EH (cell line): ENCODE data around the gene DIS3L2.

Source experiments
- DNase-seq: peaks from one replicate; pipeline ENCODE4 v3.0.0-alpha.2; 2015; ENCODE audit warnings: low read depth

The DIS3L2 gene, protein sequence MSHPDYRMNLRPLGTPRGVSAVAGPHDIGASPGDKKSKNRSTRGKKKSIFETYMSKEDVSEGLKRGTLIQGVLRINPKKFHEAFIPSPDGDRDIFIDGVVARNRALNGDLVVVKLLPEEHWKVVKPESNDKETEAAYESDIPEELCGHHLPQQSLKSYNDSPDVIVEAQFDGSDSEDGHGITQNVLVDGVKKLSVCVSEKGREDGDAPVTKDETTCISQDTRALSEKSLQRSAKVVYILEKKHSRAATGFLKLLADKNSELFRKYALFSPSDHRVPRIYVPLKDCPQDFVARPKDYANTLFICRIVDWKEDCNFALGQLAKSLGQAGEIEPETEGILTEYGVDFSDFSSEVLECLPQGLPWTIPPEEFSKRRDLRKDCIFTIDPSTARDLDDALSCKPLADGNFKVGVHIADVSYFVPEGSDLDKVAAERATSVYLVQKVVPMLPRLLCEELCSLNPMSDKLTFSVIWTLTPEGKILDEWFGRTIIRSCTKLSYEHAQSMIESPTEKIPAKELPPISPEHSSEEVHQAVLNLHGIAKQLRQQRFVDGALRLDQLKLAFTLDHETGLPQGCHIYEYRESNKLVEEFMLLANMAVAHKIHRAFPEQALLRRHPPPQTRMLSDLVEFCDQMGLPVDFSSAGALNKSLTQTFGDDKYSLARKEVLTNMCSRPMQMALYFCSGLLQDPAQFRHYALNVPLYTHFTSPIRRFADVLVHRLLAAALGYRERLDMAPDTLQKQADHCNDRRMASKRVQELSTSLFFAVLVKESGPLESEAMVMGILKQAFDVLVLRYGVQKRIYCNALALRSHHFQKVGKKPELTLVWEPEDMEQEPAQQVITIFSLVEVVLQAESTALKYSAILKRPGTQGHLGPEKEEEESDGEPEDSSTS

DNA sequence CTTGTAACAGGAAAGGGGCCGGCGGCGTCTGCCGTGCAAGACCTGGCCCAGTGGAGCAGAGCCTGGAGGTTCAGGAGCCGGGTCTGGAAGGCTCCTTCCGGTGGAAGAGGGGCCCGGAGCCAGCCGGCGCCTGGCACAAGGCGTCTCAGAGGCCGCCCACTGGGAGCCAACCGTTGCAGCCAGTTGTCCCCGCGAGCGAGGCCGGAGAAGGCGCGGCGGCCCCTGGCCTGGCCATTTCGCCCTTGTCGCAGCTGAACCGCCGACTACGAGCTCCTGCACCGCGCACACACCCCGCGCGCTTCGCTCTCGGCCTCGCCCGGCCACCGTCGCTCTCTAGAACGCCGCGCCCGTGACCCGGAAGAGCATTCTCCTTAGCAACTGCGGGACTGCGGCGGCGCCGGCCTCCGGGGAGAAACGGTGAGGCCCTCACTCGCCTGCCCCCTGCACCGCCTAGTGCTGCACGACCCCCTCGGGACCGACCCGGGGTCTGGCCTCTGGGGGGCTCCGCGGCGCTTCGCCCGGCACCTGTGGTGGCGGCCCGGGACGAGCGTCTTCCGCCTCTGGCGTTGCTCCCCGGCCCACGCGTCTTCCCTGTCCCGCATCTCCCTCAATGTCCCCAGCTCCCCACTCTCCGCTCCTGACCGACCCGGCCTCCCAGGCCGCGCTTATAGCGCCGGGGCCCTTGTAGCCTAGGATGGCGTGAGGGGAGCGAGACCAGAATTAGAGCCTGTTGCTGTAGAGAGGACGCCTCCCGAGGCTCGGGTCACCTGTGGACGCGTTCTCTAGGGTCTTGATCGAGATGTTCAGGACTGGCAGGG lies at the start of gene DIS3L2:
TSS of gene DIS3L2 (plus strand) at position 365 of the 818 bp plus-strand sequence. CDS start 53,215 bp downstream, outside the sequence.
- DNase-seq = peak; percentile 80

DNA sequence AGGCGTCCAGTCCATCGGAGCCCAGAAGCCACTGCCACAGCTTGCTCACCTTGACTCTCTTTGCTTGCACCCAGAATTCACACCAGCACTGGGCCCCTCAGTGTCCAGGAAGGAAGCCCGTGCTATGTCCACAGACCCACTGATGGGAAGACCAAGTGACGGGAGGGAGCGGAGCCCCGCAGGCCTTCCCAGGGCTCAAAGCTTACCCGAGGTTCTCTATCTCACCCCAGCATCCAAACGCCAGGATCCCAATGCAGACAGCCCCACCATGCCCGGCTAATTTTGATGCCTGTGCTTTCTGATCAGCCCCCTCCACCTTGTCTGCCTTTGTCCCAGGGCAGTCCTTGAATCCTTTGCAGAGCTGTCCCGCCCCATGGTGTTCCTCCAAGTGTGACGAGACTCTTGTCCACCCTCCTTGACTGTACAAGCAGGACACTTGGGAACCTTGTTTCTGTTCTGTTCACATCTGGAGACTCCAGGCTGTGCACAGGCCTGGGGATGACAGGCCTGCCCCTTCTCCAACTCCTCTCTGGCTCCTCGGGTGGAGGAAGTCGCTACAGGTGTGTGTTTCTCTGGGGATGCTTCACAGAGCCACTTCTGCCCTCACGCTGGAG lies 47.3 kb upstream of the DIS3L2 start:
- no peak for DNase-seq

DNA sequence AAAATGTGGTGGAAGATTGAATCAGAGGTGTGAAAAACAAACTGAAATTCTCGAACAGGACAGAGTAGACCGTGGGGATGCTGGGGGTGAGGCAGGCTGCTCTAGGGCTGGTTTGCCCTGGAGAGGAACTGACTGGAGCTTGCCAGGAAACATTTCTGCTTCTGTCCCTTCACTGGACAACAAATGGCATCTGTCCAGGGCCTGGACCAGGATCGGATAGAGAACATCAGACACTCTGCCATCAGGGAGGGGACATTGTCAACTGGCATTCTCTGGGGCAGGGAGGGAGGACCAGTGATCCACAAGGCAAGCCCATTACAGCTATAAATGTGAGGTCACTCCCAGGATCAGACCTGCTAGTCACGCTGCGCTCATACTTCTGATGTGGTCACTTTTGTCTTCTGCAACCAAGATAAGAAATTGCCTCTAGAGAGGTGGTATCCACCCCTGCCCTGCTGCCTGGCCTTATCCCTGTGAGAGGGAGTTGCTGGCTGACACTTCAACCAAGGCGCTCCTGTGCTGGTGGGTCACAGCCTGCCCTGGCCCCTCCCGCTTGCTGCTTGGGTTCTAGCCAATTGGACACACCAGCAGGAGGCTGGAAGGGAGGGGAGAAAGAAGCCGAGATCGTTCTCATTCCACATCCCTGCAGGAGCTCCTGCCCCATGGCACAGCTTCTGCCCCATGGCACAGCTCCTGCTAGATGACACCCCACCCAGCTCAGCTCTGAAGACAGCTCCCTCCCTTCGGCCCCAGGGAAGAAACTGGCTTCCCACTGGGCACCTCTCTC lies 44.0 kb upstream of the DIS3L2 start:
- no peak for DNase-seq

DNA sequence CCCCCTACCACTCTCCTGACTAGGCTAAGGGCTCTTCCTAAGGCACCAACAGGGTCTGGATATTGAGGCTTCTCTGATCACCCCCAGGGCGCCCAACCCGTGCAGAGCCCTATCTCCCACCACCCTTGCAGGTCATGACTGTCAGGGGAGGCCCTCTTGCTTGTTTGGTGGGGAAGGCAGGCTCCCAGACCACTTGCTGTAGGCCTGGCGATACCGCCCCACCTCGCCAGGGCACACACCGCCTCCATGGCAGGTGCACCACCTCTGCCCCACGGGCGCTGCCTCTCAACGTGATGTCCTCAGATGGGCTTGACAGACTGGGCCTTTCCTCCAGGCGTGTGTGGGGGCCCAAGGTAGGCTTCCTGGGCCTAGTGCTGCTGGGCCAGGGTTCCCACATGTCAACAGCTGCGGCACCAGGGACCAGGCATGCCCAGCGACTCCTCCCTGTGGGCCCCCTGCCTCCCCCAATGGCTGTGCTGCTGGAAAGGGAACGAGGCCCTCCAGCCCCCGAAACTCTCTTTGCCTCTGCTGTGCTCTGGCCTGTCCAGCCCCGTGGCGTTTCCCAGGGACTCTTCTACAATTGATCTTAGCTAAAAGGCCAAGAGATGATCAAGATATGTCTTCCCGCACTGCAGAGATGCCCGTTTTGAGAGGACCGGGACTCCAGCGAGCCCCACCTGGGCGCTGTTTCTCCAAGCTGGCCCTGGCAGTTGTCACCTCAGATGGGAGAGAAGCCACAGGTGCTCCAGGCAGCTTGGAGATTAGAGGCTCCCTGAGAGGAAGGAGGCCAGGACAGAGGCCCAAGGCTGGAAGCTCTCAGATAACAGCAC lies 42.8 kb upstream of the DIS3L2 start:
- no peak for DNase-seq

- no peak for DNase-seq
Measured at GRCh38 chr2:231919341-231920035, 42.0 kb upstream of the DIS3L2 start.

GRCh38 chr2:231920366-231920765 lies 41.1 kb upstream of the DIS3L2 start:
- DNase-seq = no peak

GRCh38 chr2:231920795-231921194 lies 40.7 kb upstream of the DIS3L2 start:
- no peak for DNase-seq

GRCh38 chr2:231922311-231923009 lies 39.1 kb upstream of the DIS3L2 start:
- DNase-seq = no peak

DNA sequence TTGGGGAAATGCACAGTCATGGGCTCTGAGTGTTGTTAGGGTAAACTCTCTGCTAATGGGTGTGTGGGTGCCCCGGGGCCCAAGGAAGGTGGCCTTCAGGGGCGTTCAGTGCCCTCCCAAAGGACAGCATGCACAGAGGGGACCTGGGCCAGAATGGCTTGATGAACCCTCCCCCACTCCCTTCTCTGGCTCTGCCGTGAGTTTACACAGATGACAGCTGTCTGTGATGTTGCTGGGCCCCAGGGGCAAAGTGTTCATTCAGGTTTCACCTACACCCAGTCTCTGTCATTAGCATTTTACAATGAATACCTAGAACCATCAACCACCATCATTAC lies 38.5 kb upstream of the DIS3L2 start:
- no peak for DNase-seq

DNA sequence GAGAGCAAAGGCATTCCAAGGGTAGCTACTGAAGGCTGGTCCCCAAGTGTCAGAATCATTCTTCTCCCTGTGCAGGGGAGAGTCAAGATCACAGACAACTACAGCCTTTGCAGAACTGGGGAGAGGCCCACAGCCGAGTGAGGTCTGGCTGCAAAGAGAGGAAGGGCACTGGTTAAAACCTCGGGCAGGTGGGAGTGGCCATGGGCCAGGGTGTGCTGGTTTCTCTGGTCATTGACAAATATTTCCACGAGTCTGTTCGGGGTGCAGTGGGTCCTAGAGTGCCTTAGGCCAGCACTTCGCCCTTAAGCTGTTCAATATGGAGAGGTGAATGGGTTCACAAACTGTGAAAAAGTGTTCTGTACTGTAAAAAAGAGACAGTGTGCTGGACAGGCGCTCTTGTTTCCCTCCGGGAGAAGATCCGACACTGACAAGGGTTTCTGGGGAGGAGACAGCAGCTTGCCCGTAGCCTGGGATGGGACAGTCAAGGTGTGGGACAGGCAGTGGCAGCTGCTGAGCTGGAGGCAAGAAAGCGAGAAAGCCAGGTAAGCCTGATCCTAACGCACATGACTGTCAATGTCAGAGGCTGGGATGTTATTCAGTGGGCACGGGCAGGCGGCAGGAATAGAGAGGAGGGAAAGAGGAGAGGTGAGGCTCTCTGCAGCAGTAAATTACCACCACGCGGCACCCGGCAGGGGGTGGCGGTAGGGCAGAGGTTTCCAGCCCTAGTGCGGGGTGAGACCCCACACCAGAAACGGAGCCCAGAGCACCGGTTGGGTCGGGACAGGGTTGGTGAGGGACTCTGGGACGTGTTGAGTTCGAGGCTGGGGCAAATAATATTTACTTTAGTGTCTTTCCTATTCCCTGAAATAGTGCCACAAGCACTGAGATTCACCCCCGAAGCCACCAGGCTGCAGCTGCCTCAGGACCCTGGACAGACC lies 37.3 kb upstream of the DIS3L2 start:
- DNase-seq = no peak

- DNase-seq = no peak
Measured at GRCh38 chr2:231924889-231925275, 36.6 kb upstream of the DIS3L2 start.

- DNase-seq = peak; percentile 83
Measured at GRCh38 chr2:231925303-231926179, 36.0 kb upstream of the DIS3L2 start.

DNA sequence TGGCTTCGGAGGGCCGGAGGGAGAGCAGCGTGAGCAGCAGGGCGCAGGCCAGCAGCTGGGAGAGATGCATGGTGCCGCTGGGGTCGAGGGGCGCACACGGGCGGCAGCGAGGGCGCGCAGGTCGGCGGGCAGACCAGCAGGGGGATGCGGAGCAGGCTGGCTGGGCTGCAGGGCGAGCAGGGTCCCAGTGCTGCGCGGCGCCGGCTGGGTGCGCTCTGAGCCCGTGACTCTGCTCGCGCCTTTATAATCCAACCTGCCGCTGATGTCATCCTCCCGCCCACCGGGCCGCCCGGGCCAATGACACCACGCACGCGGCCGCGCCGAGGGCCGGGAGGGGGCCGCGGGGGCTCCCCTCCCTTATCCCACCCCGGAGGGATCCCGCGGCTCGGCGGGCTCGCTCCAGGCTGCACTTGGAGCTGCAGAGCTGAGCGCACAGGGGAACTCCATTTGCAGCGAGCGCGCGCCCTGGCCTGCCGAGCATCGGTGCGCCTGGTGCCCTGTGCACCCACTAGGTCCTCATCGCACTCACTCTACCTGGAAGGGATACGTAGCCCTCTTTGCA lies 35.3 kb upstream of the DIS3L2 start, which contains the start of gene NPPC:
TSS of gene NPPC (minus strand) at position 217 of the 562 bp plus-strand sequence. CDS start at position 70, 147 bp downstream.
- peak; percentile 57 for DNase-seq

DNA sequence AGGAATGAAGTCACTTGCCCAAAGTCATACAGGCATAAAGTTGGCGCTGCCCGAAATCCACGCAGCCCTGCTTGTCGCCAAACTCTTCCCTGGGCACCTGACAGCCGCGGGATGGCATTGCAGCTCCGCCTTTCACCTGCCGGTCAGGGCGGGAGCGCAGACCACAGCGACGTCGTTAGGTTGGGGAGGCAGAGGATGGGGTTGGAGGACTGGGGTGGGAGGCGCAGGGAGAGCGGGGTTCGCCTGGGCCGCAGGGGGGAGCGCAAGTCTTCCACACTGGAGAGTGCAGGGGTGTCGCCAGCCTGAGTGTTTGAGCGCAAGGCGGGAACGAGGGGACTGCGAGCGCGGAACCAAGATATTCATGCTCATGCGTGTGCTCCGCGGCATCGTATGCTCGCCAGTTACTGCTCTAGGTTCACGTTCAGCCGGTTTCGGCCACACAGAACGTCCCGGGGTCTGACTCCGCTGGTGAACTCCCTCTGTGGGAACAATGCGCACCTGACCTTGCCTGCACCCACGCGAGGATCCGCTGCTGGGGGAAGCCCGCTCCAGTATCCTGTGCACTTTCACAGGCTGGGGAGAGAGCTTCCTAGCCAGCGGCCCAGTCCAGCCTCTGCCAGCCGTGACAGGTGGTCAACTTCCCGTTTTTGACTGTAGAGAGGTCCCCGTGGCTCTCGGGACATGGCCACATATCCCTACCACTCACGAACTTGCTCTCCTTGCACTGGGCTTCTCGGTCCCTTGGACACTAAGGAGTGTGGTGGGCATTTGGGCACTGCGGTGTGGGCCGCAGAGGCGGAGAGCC lies 34.5 kb upstream of the DIS3L2 start:
- no peak for DNase-seq

DNA sequence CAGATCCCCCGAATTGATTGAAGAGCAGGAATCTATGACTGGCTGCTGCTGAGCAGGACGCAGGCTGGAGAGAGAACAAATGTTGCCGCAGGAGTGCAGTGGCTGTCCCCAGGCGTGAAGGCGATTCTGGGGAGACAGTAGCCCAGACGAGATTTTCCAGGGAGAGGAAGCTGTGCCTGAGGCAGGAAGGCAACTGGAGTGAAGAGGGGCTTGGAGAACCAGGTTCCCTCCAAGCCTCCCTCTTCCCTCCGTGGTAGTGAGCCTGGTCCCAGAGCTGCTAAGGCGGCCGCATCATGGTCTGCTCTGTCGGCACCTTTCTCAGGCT lies 34.0 kb upstream of the DIS3L2 start:
- no peak for DNase-seq

GRCh38 chr2:231928481-231928880 lies 33.0 kb upstream of the DIS3L2 start:
- no peak for DNase-seq
